GM12878 (cell line): Measurements from ENCODE around the gene CES4A.

Experiments
- EGR1 ChIP-seq, 2 experiments: IDR thresholded peaks; 1 replicate in 1 of 2; 2 replicates in 1 of 2; pipeline ENCODE4 v1.6.1; 2011 to 2012; ENCODE audit warnings: low read depth in 2 of 2, low read length in 2 of 2, borderline replicate concordance in 1 of 2, mild to moderate bottlenecking in 1 of 2, moderate library complexity in 1 of 2
- GABPA ChIP-seq: IDR thresholded peaks from 2 replicates; pipeline ENCODE4 v1.6.1; 2014; ENCODE audit warnings: antibody characterized with exemption, low read depth, mild to moderate bottlenecking, inconsistent platforms
- JUND ChIP-seq: IDR thresholded peaks from 2 replicates; pipeline ENCODE4 v1.6.1; 2012; ENCODE audit warnings: low read depth, mild to moderate bottlenecking, low read length, improper control_type of control experiment, moderate library complexity
- KDM1A ChIP-seq: fragments of 200-600 bp; sonication (generic); IDR thresholded peaks from 2 replicates; pipeline ENCODE4 v1.6.1; 2016; ENCODE audit warnings: borderline replicate concordance
- MYC ChIP-seq: IDR thresholded peaks from 2 replicates; pipeline ENCODE4 v1.6.1; 2011; ENCODE audit warnings: mild to moderate bottlenecking, low read length, moderate library complexity, inconsistent platforms; ENCODE audit not compliant: insufficient read depth, insufficient replicate concordance, insufficient read length, severe bottlenecking
- POLR2A ChIP-seq: IDR thresholded peaks from 2 replicates; pipeline ENCODE4 v1.6.1; 2011; ENCODE audit warnings: low read depth, mild to moderate bottlenecking, low read length
- RAD21 ChIP-seq: IDR thresholded peaks from 2 replicates; pipeline ENCODE4 v1.6.1; 2011; ENCODE audit warnings: mild to moderate bottlenecking, low read depth, low read length, moderate library complexity; ENCODE audit not compliant: insufficient read depth
- RBBP5 ChIP-seq: fragments of 200-600 bp; sonication (generic); conservative IDR thresholded peaks from 2 replicates; pipeline ENCODE4 v1.6.1; 2016
- SREBF1 ChIP-seq: IDR thresholded peaks from 2 replicates; pipeline ENCODE4 v1.6.1; 2012; ENCODE audit warnings: mild to moderate bottlenecking, low read length
- SUPT20H ChIP-seq: IDR thresholded peaks from 2 replicates; pipeline ENCODE4 v1.6.1; 2011; ENCODE audit warnings: low read depth, mild to moderate bottlenecking, low read length, moderate library complexity, borderline replicate concordance; ENCODE audit not compliant: control insufficient read depth
- ZZZ3 ChIP-seq: IDR thresholded peaks from 2 replicates; pipeline ENCODE4 v1.6.1; 2011; ENCODE audit warnings: low read depth; ENCODE audit not compliant: control insufficient read depth, insufficient read length
- TF ChIP-seq, protein P1 (sequence below), 3 experiments: IDR thresholded peaks in 2 of 3; conservative IDR thresholded peaks in 1 of 3; 2 replicates each; pipeline ENCODE4 v1.5.1; 2011; ENCODE audit warnings: low read depth in 3 of 3, low read length in 3 of 3, mild to moderate bottlenecking in 3 of 3, control low read depth in 2 of 3, moderate library complexity in 2 of 3, inconsistent platforms in 1 of 3, mixed read lengths in 1 of 3; ENCODE audit not compliant: control insufficient read depth in 2 of 3, insufficient read depth in 1 of 3; ENCODE audit errors: extremely low read depth in 1 of 3
- TF ChIP-seq, protein P2 (sequence below): fragments of 450-650 bp; IDR thresholded peaks from 2 replicates; pipeline ENCODE4 v1.6.1; 2017; ENCODE audit warnings: mild to moderate bottlenecking
- TF ChIP-seq, protein P3 (sequence below): IDR thresholded peaks from 2 replicates; pipeline ENCODE4 v1.6.1; 2012; ENCODE audit warnings: low read length, inconsistent platforms

DNA sequence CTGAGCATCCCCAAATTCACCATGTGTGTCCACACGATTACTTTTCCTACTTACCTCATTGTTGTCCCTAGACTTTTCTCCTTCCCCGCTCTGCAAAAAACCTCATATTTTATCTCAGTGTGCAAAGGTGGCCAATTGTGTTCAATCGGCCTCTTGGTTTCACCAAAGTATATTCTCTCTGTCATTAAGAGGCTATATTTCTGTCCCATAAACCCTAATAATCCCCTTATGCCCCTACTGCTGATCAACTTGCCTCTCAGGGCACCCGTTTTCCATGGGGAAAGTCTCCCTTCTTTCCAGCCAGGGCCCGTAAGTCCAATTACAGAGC, 41.5 kb upstream of the CES4A start:
- no peak for TF ChIP-seq ZZZ3
- no peak for TF ChIP-seq JUND
- TF ChIP-seq KDM1A = no peak
- TF ChIP-seq, protein P1, sequence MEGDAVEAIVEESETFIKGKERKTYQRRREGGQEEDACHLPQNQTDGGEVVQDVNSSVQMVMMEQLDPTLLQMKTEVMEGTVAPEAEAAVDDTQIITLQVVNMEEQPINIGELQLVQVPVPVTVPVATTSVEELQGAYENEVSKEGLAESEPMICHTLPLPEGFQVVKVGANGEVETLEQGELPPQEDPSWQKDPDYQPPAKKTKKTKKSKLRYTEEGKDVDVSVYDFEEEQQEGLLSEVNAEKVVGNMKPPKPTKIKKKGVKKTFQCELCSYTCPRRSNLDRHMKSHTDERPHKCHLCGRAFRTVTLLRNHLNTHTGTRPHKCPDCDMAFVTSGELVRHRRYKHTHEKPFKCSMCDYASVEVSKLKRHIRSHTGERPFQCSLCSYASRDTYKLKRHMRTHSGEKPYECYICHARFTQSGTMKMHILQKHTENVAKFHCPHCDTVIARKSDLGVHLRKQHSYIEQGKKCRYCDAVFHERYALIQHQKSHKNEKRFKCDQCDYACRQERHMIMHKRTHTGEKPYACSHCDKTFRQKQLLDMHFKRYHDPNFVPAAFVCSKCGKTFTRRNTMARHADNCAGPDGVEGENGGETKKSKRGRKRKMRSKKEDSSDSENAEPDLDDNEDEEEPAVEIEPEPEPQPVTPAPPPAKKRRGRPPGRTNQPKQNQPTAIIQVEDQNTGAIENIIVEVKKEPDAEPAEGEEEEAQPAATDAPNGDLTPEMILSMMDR (IDR thresholded peaks at IDR 0.05 in 2 of 3, conservative IDR thresholded peaks at IDR 0.05 in 1 of 3; ENCODE audit: control insufficient read depth in 2 of 3, extremely low read depth in 1 of 3, insufficient read depth in 1 of 3, low read depth in 3 of 3, low read length in 3 of 3) = no peak
- TF ChIP-seq GABPA = no peak
- no peak for TF ChIP-seq SUPT20H
- TF ChIP-seq MYC = no peak
- TF ChIP-seq, protein P2, sequence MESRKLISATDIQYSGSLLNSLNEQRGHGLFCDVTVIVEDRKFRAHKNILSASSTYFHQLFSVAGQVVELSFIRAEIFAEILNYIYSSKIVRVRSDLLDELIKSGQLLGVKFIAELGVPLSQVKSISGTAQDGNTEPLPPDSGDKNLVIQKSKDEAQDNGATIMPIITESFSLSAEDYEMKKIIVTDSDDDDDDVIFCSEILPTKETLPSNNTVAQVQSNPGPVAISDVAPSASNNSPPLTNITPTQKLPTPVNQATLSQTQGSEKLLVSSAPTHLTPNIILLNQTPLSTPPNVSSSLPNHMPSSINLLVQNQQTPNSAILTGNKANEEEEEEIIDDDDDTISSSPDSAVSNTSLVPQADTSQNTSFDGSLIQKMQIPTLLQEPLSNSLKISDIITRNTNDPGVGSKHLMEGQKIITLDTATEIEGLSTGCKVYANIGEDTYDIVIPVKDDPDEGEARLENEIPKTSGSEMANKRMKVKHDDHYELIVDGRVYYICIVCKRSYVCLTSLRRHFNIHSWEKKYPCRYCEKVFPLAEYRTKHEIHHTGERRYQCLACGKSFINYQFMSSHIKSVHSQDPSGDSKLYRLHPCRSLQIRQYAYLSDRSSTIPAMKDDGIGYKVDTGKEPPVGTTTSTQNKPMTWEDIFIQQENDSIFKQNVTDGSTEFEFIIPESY = no peak
- TF ChIP-seq SREBF1 = no peak
- TF ChIP-seq EGR1 (IDR thresholded peaks at IDR 0.05; ENCODE audit: borderline replicate concordance in 1 of 2, low read depth in 2 of 2, low read length in 2 of 2) = no peak
- TF ChIP-seq, protein P3, sequence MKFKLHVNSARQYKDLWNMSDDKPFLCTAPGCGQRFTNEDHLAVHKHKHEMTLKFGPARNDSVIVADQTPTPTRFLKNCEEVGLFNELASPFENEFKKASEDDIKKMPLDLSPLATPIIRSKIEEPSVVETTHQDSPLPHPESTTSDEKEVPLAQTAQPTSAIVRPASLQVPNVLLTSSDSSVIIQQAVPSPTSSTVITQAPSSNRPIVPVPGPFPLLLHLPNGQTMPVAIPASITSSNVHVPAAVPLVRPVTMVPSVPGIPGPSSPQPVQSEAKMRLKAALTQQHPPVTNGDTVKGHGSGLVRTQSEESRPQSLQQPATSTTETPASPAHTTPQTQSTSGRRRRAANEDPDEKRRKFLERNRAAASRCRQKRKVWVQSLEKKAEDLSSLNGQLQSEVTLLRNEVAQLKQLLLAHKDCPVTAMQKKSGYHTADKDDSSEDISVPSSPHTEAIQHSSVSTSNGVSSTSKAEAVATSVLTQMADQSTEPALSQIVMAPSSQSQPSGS = no peak
- no peak for TF ChIP-seq RBBP5
- no peak for TF ChIP-seq RAD21
- TF ChIP-seq POLR2A = no peak
